Parathyroid adenoma (tissue), 2 donors: ENCODE measurements around the gene PCSK5.

Source experiments
- H2AFZ ChIP-seq: fragments of 300-600 bp; sonication (generic); one replicate; pipeline ENCODE4 v1.7.0; 2017; ENCODE audit warnings: antibody characterized with exemption, mild to moderate bottlenecking
- H3K27ac ChIP-seq: fragments of 300-600 bp; sonication (generic); one replicate; pipeline ENCODE4 v1.7.0; 2017
- H3K27me3 ChIP-seq: fragments of 300-600 bp; sonication (generic); one replicate; pipeline ENCODE4 v1.7.0; 2017; ENCODE audit warnings: low read length; ENCODE audit not compliant: control insufficient read depth, insufficient read depth
- H3K36me3 ChIP-seq: fragments of 300-600 bp; sonication (generic); one replicate; pipeline ENCODE4 v1.7.0; 2017; ENCODE audit warnings: low read length; ENCODE audit not compliant: control insufficient read depth, insufficient read depth
- H3K4me1 ChIP-seq: fragments of 300-600 bp; sonication (generic); one replicate; pipeline ENCODE4 v1.7.0; 2017; ENCODE audit warnings: control low read depth
- H3K4me2 ChIP-seq: fragments of 300-600 bp; sonication (generic); one replicate; pipeline ENCODE4 v1.7.0; 2017; ENCODE audit warnings: low read length
- H3K4me3 ChIP-seq: fragments of 300-600 bp; sonication (generic); one replicate; pipeline ENCODE4 v1.7.0; 2017; ENCODE audit warnings: low read depth, low read length
- H3K79me2 ChIP-seq: fragments of 300-600 bp; sonication (generic); one replicate; pipeline ENCODE4 v1.7.0; 2017; ENCODE audit warnings: control low read depth
- H3K9ac ChIP-seq: fragments of 300-600 bp; sonication (generic); one replicate; pipeline ENCODE4 v1.7.0; 2017; ENCODE audit warnings: mild to moderate bottlenecking
- H3K9me3 ChIP-seq: fragments of 300-600 bp; sonication (generic); one replicate; pipeline ENCODE4 v1.7.0; 2017; ENCODE audit warnings: low read length; ENCODE audit not compliant: control insufficient read depth
- CTCF ChIP-seq: fragments of 300-600 bp; sonication (generic); IDR thresholded peaks from one replicate; pipeline ENCODE4 v1.7.0; 2017; ENCODE audit warnings: antibody characterized with exemption, mild to moderate bottlenecking
- donor health status: primary hyperparathyroidism.

Gene PCSK5

GRCh38 chr9:75907329-75907728 lies 16.9 kb downstream of the PCSK5 start:
- no peaks in the 10 kb centered on the region for H3K36me3 ChIP-seq
- no peak overlapping the region for H3K9ac ChIP-seq
- no peak overlapping the region for H2AFZ ChIP-seq
- H3K9me3 ChIP-seq = no peaks in the 10 kb centered on the region
- no peak overlapping the region for H3K27ac ChIP-seq
- no peak overlapping the region for H3K4me3 ChIP-seq
- no peak for TF ChIP-seq CTCF
- no peaks in the 10 kb centered on the region for H3K79me2 ChIP-seq
- H3K27me3 ChIP-seq = no peaks in the 10 kb centered on the region
- H3K4me1 ChIP-seq = peaks cover 6% of the 10 kb centered on the region
- H3K4me2 ChIP-seq = no peak overlapping the region

- Histone ChIP-seq H3K27ac (no peak overlapping the region), H3K9ac (no peak overlapping the region), H3K4me1 (peaks cover 6% of the 10 kb centered on the region), H3K4me3 (no peak overlapping the region), H3K9me3 (no peaks in the 10 kb centered on the region), H3K79me2 (no peaks in the 10 kb centered on the region), H3K27me3 (no peaks in the 10 kb centered on the region), H2AFZ (no peak overlapping the region), H3K4me2 (no peak overlapping the region), H3K36me3 (no peaks in the 10 kb centered on the region)
- no peak for TF ChIP-seq CTCF
These were observed 17.4 kb downstream of the PCSK5 start for GRCh38 chr9:75907923-75908322.

GRCh38 chr9:75909776-75910175 lies 19.3 kb downstream of the PCSK5 start:
- no peaks in the 10 kb centered on the region for H3K36me3 ChIP-seq
- H2AFZ ChIP-seq = no peak overlapping the region
- no peaks in the 10 kb centered on the region for H3K9me3 ChIP-seq
- peaks cover 6% of the 10 kb centered on the region for H3K4me1 ChIP-seq
- H3K79me2 ChIP-seq = no peaks in the 10 kb centered on the region
- no peak overlapping the region for H3K27ac ChIP-seq
- no peak for TF ChIP-seq CTCF
- H3K4me3 ChIP-seq = no peak overlapping the region
- H3K27me3 ChIP-seq = no peaks in the 10 kb centered on the region
- H3K4me2 ChIP-seq = no peak overlapping the region
- H3K9ac ChIP-seq = no peak overlapping the region

GRCh38 chr9:75910731-75911130 lies 20.3 kb downstream of the PCSK5 start:
- no peak overlapping the region for H3K27ac ChIP-seq
- H3K4me3 ChIP-seq = no peak overlapping the region
- H3K27me3 ChIP-seq = no peaks in the 10 kb centered on the region
- no peaks in the 10 kb centered on the region for H3K79me2 ChIP-seq
- TF ChIP-seq CTCF = no peak
- no peak overlapping the region for H2AFZ ChIP-seq
- H3K4me2 ChIP-seq = no peak overlapping the region
- no peaks in the 10 kb centered on the region for H3K36me3 ChIP-seq
- no peak overlapping the region for H3K9ac ChIP-seq
- H3K9me3 ChIP-seq = no peaks in the 10 kb centered on the region
- peaks cover 6% of the 10 kb centered on the region for H3K4me1 ChIP-seq

- Histone ChIP-seq H3K4me1 (peaks cover 6% of the 10 kb centered on the region), H3K4me3 (no peak overlapping the region), H2AFZ (no peak overlapping the region), H3K9me3 (no peaks in the 10 kb centered on the region), H3K27ac (no peak overlapping the region), H3K27me3 (no peaks in the 10 kb centered on the region), H3K9ac (no peak overlapping the region), H3K36me3 (no peaks in the 10 kb centered on the region), H3K4me2 (no peak overlapping the region), H3K79me2 (no peaks in the 10 kb centered on the region)
- no peak for TF ChIP-seq CTCF
These were observed 20.9 kb downstream of the PCSK5 start for GRCh38 chr9:75911390-75911789.
